ENCODE data around the gene MSANTD2.
"Not testable (repeated sequence)": the region's sequence is repeated elsewhere in the genome, so short reads cannot be mapped to it uniquely, and the experiment has no call there.

MSANTD2 gene

GRCh38 chr11:124779568-124779967, 20.6 kb downstream of the MSANTD2 start:
- no peak overlapping the region for H3K4me3 ChIP-seq (ENCODE audit: low read depth, low read length)
- TF ChIP-seq POLR2A (IDR thresholded peaks at IDR 0.05; ENCODE audit: extremely low read depth, insufficient read length) (no peak), MAX (IDR thresholded peaks at IDR 0.05; ENCODE audit: low read depth, low read length) (no peak), MYC (IDR thresholded peaks at IDR 0.05; ENCODE audit: low read depth, low read length) (no peak)
- TF ChIP-seq, protein P1, sequence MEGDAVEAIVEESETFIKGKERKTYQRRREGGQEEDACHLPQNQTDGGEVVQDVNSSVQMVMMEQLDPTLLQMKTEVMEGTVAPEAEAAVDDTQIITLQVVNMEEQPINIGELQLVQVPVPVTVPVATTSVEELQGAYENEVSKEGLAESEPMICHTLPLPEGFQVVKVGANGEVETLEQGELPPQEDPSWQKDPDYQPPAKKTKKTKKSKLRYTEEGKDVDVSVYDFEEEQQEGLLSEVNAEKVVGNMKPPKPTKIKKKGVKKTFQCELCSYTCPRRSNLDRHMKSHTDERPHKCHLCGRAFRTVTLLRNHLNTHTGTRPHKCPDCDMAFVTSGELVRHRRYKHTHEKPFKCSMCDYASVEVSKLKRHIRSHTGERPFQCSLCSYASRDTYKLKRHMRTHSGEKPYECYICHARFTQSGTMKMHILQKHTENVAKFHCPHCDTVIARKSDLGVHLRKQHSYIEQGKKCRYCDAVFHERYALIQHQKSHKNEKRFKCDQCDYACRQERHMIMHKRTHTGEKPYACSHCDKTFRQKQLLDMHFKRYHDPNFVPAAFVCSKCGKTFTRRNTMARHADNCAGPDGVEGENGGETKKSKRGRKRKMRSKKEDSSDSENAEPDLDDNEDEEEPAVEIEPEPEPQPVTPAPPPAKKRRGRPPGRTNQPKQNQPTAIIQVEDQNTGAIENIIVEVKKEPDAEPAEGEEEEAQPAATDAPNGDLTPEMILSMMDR (IDR thresholded peaks at IDR 0.05; ENCODE audit: low read depth, low read length): no peak
- DNase-seq (ENCODE audit: low read depth): no peak

GRCh38 chr11:124778281-124778680, 21.9 kb downstream of the MSANTD2 start:
- DNase-seq (ENCODE audit: low read depth): no peak
- H3K4me3 ChIP-seq (ENCODE audit: low read depth, low read length): no peak overlapping the region
- TF ChIP-seq MYC (IDR thresholded peaks at IDR 0.05; ENCODE audit: low read depth, low read length) (no peak), MAX (IDR thresholded peaks at IDR 0.05; ENCODE audit: low read depth, low read length) (no peak), POLR2A (IDR thresholded peaks at IDR 0.05; ENCODE audit: extremely low read depth, insufficient read length) (no peak)
- TF ChIP-seq, protein P1 (IDR thresholded peaks at IDR 0.05; ENCODE audit: low read depth, low read length): no peak

- no peak for TF ChIP-seq MYC (IDR thresholded peaks at IDR 0.05; ENCODE audit: low read depth, low read length)
- no peak for TF ChIP-seq MAX (IDR thresholded peaks at IDR 0.05; ENCODE audit: low read depth, low read length)
- no peak for DNase-seq (ENCODE audit: low read depth)
- no peak overlapping the region for H3K4me3 ChIP-seq (ENCODE audit: low read depth, low read length)
Measured at GRCh38 chr11:124776865-124777645, 23.2 kb downstream of the MSANTD2 start.

GRCh38 chr11:124770959-124771358, 29.2 kb downstream of the MSANTD2 start:
- not testable (repeated sequence) for H3K4me3 ChIP-seq (ENCODE audit: low read depth, low read length); DNase-seq (ENCODE audit: low read depth)

DNA sequence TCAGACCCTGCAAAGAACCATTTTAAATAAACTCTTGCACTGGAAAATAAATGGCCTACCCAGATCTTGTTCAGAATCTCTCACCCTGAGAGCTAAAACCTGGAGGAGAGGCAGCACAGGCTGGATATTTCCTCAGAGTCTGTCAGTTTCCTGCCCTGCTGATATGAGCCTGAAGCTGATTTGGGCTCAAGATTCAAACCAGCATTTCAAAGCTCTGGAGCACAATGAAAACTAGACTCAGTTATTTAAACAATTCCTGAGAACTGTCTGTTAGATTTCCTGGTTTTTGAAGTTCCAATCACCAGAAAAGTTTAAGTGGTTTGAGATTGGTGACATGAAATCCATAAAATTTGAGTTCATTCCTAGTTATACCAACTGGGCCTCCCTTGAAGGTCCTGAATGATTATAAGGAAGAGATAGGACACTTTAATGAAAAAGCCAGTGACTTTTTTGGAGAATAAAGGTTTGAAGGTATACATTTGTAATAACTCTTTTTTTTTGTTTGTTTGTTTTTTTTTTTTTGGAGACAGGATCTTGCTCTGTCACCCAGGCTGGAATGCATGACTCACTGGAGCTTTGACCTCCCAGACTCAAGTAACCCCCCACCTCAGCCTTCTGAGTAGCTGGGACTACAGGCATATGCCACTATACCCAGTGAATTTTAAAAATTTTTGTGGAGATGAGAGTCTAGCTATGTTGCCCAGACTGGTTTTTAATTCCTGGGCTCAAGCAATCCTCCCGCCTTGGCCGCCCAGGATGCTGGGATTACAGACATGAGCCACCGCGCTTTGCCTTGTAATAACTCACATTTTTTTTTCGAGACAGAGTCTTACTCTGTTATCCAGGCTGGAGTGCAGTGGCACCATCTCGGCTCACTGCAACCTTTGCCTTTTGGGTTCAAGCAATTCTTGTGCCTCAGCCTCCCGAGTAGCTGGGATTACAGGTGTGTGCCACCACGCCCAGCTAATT, 30.1 kb downstream of the MSANTD2 start:
- no peak for DNase-seq (ENCODE audit: low read depth)
- TF ChIP-seq MAX (IDR thresholded peaks at IDR 0.05; ENCODE audit: low read depth, low read length) (no peak), MYC (IDR thresholded peaks at IDR 0.05; ENCODE audit: low read depth, low read length) (no peak), POLR2A (IDR thresholded peaks at IDR 0.05; ENCODE audit: extremely low read depth, insufficient read length) (no peak)
- TF ChIP-seq, protein P1 (IDR thresholded peaks at IDR 0.05; ENCODE audit: low read depth, low read length): no peak
- H3K4me3 ChIP-seq (ENCODE audit: low read depth, low read length): no peak overlapping the region

GRCh38 chr11:124768914-124769313, 31.3 kb downstream of the MSANTD2 start:
- TF ChIP-seq MYC (IDR thresholded peaks at IDR 0.05; ENCODE audit: low read depth, low read length): no peak
- no peak for TF ChIP-seq MAX (IDR thresholded peaks at IDR 0.05; ENCODE audit: low read depth, low read length)
- TF ChIP-seq, protein P1 (IDR thresholded peaks at IDR 0.05; ENCODE audit: low read depth, low read length): no peak
- TF ChIP-seq POLR2A (IDR thresholded peaks at IDR 0.05; ENCODE audit: extremely low read depth, insufficient read length): no peak
- DNase-seq (ENCODE audit: low read depth): no peak
- H3K4me3 ChIP-seq (ENCODE audit: low read depth, low read length): no peak overlapping the region

Data from NB4 (cell line).